Transverse colon (tissue), 4 donors: ENCODE measurements around the gene CAMSAP1. TPM values are rescaled to one million over a fixed set of nuclear protein-coding genes. Genes with fewer than 3 reads are reported as not detected.

Experiments
- DNase-seq: peaks from one replicate; pipeline ENCODE4 v3.0.0-alpha.2; 2019
- H3K27ac ChIP-seq, 4 donors: fragments of 200-600 bp; sonication (generic); 2 replicates each; pipeline ENCODE4 v1.5.1; 2016 to 2018; ENCODE audit warnings: inconsistent platforms in 4 of 4
- H3K27me3 ChIP-seq: fragments of 200-600 bp; sonication (generic); 2 replicates; pipeline ENCODE4 v1.5.1; 2017; ENCODE audit warnings: inconsistent platforms
- H3K36me3 ChIP-seq, 4 donors: fragments of 200-600 bp; sonication (generic); 2 replicates each; pipeline ENCODE4 v1.5.1; 2017 to 2019; ENCODE audit warnings: inconsistent platforms in 4 of 4
- H3K4me1 ChIP-seq, 4 donors: fragments of 200-600 bp; sonication (generic); 2 replicates each; pipeline ENCODE4 v1.5.1; 2017 to 2020; ENCODE audit warnings: inconsistent platforms in 4 of 4
- H3K4me3 ChIP-seq, 4 donors: fragments of 200-600 bp; sonication (generic); 1 replicate in 1 of 4; 2 replicates in 3 of 4; pipeline versions ENCODE4 v1.5.1 to v1.6.1; 2017 to 2019; ENCODE audit warnings: inconsistent platforms in 4 of 4
- H3K9me3 ChIP-seq, 2 donors: fragments of 200-600 bp; sonication (generic); 2 replicates each; pipeline ENCODE4 v1.5.1; 2017 to 2019; ENCODE audit warnings: inconsistent platforms in 2 of 2
- CTCF ChIP-seq, 5 experiments: fragments of 200-600 bp in 3 of 5; fragments of 450-650 bp in 2 of 5; sonication (generic) in 3 of 5; IDR thresholded peaks; 1 replicate in 2 of 5; 2 replicates in 3 of 5; pipeline ENCODE4 v1.5.1; 2016 to 2017; ENCODE audit warnings: antibody characterized with exemption in 5 of 5, inconsistent platforms in 3 of 5, mild to moderate bottlenecking in 2 of 5, moderate library complexity in 1 of 5
- EP300 ChIP-seq: sonication (generic); formaldehyde crosslinking; IDR thresholded peaks from one replicate; pipeline ENCODE4 v1.6.1; 2017; ENCODE audit warnings: antibody characterized with exemption, low read depth
- POLR2A ChIP-seq: fragments of 450-650 bp; IDR thresholded peaks from one replicate; pipeline ENCODE4 v1.6.1; 2016; ENCODE audit warnings: antibody characterized with exemption, mild to moderate bottlenecking, moderate library complexity
- POLR2AphosphoS5 ChIP-seq, 3 donors: sonication (generic); formaldehyde crosslinking; IDR thresholded peaks; one replicate each; pipeline ENCODE4 v1.6.1; 2016; ENCODE audit warnings: antibody characterized with exemption in 3 of 3
- WGBS, 2 donors: methylation state at CpG; one replicate each; pipeline ENCODE4 v1.1.5; 2018; ENCODE audit warnings: low coverage in 1 of 2; 5-methylcytosine and 5-hydroxymethylcytosine counted together
- in situ Hi-C, 4 donors: fragments of 200-750 bp; cut with MboI; loops; one replicate each; pipeline versions ENCODE4 v1.15.0 to v1.15.1; 2017; ENCODE audit warnings: low sequenced_read_pairs in 3 of 4, low pct_ligation_motif_present in 1 of 4, low pct_unique_long_range_greater_than_20kb in 1 of 4
- intact Hi-C: fragments of 100-400 bp; cut with DNase I; formaldehyde crosslinking; loops from one replicate; pipeline ENCODE4 v1.15.1; 2023; ENCODE audit warnings: low total_unique reads
- total RNA-seq, 4 donors: library from RNA; depleted of rRNA; stranded (reverse); fragments of >200 nt; gene quantifications; one replicate each; pipeline ENCODE4 v1.1.0, GENCODE V29; 2016

CAMSAP1 gene
- total RNA-seq, 4 donors from 2014 or later, result 17.3 to 88.0 (median 23.8) TPM

DNA sequence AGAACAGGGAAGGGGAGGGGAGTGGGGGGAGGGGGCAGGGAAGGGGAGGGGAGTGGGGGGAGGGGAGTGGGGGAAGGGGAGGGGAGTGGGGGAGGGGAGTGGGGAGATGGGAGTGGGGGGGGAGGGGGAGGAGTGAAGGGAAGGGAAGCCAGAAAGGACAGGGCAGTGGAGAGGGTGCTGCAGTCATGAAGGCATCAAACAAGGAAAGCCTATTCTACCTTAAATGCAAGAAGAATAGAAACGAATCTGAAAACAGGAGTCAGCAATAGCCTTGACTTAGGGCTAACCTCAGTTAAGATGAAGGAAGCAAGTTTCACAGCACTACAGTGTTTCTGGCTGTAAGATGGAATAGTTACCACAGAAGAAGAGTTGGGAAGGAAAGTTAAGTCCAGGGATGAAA lies 59.5 kb downstream of the CAMSAP1 start:
- in situ Hi-C loops, result no loop called here
- H3K36me3 ChIP-seq, result peaks cover 0 to 4% (median 0%) of the 10 kb centered on the region in 4 donors
- TF ChIP-seq POLR2A (no peak), CTCF (IDR thresholded peaks at IDR 0.05) (no peak), POLR2AphosphoS5 (IDR thresholded peaks at IDR 0.05) (no peak), EP300 (no peak)
- no peak overlapping the region for H3K27ac ChIP-seq
- no peak for DNase-seq
- H3K9me3 ChIP-seq, result no peaks in the 10 kb centered on the region
- 43 to 45% methylated on average over 1 of the region's 1 CpG for WGBS, 2 donors
- H3K27me3 ChIP-seq, result no peaks in the 10 kb centered on the region
- intact Hi-C loops, result no loop called here
- H3K4me3 ChIP-seq, result no peak overlapping the region
- H3K4me1 ChIP-seq, result no peaks in the 10 kb centered on the region

GRCh38 chr9:135840539-135840938 lies 66.8 kb downstream of the CAMSAP1 start:
- Histone ChIP-seq H3K27me3 (no peaks in the 10 kb centered on the region), H3K27ac (no peak overlapping the region), H3K4me3 (no peak overlapping the region), H3K4me1 (no peaks in the 10 kb centered on the region), H3K9me3 (no peaks in the 10 kb centered on the region), H3K36me3 (no peaks in the 10 kb centered on the region)
- in situ Hi-C loops (no loop called here), intact Hi-C loops (loop anchor here (5.0 kb wide), 1 partner anchor 953 kb away; no protein-coding TSS in a partner anchor)
- no peak for DNase-seq
- 90% methylated on average over 7 of the region's 7 CpGs; no CpG with 5 or more reads in 1 of the 2 donors for WGBS, 2 donors
- TF ChIP-seq POLR2A (no peak), EP300 (no peak), CTCF (IDR thresholded peaks at IDR 0.05) (no peak), POLR2AphosphoS5 (IDR thresholded peaks at IDR 0.05) (no peak)

DNA sequence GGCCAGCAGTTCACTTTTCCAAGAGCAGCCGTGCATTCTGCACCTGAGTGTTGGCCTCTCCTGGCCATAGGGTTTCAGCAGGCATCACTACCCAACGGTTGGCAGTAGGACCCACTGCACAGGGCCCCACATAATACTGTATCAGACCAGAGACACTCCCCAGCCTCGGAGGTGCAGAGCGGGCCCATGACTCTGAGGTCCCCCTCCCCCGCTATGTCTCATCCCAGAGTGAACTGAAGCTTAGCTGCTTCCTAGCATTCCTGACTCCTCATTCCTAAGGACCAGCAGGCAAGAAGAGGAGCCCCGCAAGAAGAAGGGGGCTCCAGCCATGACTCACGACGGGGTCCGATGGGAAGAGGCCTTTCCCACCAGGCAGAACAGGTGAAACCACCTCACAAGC lies 67.2 kb downstream of the CAMSAP1 start:
- Histone ChIP-seq H3K27me3 (no peaks in the 10 kb centered on the region), H3K27ac (no peak overlapping the region), H3K4me1 (no peaks in the 10 kb centered on the region), H3K4me3 (no peak overlapping the region), H3K9me3 (no peaks in the 10 kb centered on the region), H3K36me3 (no peaks in the 10 kb centered on the region)
- WGBS, 2 donors, result 98% methylated on average over 9 of the region's 9 CpGs; no CpG with 5 or more reads in 1 of the 2 donors
- in situ Hi-C loops (no loop called here), intact Hi-C loops (loop anchor here (5.0 kb wide), 1 partner anchor 953 kb away; no protein-coding TSS in a partner anchor)
- no peak for TF ChIP-seq EP300
- no peak for TF ChIP-seq CTCF (IDR thresholded peaks at IDR 0.05)
- no peak for TF ChIP-seq POLR2AphosphoS5 (IDR thresholded peaks at IDR 0.05)
- no peak for TF ChIP-seq POLR2A
- no peak for DNase-seq

GRCh38 chr9:135839516-135839915 lies 67.8 kb downstream of the CAMSAP1 start:
- 98% methylated on average over 11 of the region's 11 CpGs; no CpG with 5 or more reads in 1 of the 2 donors for WGBS, 2 donors
- no peaks in the 10 kb centered on the region for H3K36me3 ChIP-seq
- H3K4me3 ChIP-seq, result no peak overlapping the region
- in situ Hi-C loops, result no loop called here
- DNase-seq, result no peak
- H3K27ac ChIP-seq, result no peak overlapping the region
- no peaks in the 10 kb centered on the region for H3K9me3 ChIP-seq
- no peaks in the 10 kb centered on the region for H3K4me1 ChIP-seq
- H3K27me3 ChIP-seq, result no peaks in the 10 kb centered on the region
- intact Hi-C loops, result no loop called here
- TF ChIP-seq CTCF (IDR thresholded peaks at IDR 0.05), result no peak
- no peak for TF ChIP-seq POLR2AphosphoS5 (IDR thresholded peaks at IDR 0.05)
- no peak for TF ChIP-seq EP300
- no peak for TF ChIP-seq POLR2A
